PC-9 (cell line): ENCODE results near the gene FTSJ1. TPM values are rescaled to one million over a fixed set of nuclear protein-coding genes. Genes with fewer than 3 reads are reported as not detected.

Source experiments
- BruUV-seq: library from RNA; stranded (reverse); fragments of 400-500 nt; replicated peaks from 2 replicates; lab custom pipeline; 2021; lab: Mats Ljungman, UMichigan
- CTCF ChIA-PET: fragments of 300-600 bp; sonication (Branson Sonifier 250); formaldehyde crosslinking; loops from one replicate; lab custom pipeline; 2022; ENCODE audit warnings: antibody characterized with exemption; lab: Charles Lee
- POLR2A ChIA-PET: fragments of 300-600 bp; sonication (Branson Sonifier 250); formaldehyde crosslinking; loops from one replicate; lab custom pipeline; 2022; ENCODE audit warnings: antibody characterized with exemption; ENCODE audit not compliant: unreplicated experiment; lab: Charles Lee
- DNase-seq, 2 experiments: peaks; one replicate each; pipeline versions ENCODE4 v3.0.0 to v3.0.0-alpha.2; 2015 to 2022; ENCODE audit warnings: mixed read lengths in 1 of 2
- H2AFZ ChIP-seq: fragments of 200-600 bp; sonication (generic); 2 replicates; pipeline ENCODE4 v1.8.1; 2017; ENCODE audit warnings: antibody characterized with exemption
- H3F3A ChIP-seq: fragments of 200-600 bp; sonication (generic); 2 replicates; pipeline ENCODE4 v1.8.1; 2017; ENCODE audit warnings: antibody characterized with exemption, mild to moderate bottlenecking, low read depth; ENCODE audit not compliant: insufficient read depth
- H3K27ac ChIP-seq: fragments of 200-600 bp; sonication (generic); 2 replicates; pipeline ENCODE4 v1.6.1; 2016; ENCODE audit warnings: mixed run types
- H3K27me3 ChIP-seq: fragments of 200-600 bp; sonication (generic); 2 replicates; pipeline ENCODE4 v1.6.1; 2016; ENCODE audit warnings: low read depth, mixed run types; ENCODE audit not compliant: insufficient read depth
- H3K36me3 ChIP-seq: fragments of 200-600 bp; sonication (generic); 2 replicates; pipeline ENCODE4 v1.6.1; 2016; ENCODE audit warnings: low read depth, mixed run types
- H3K4me1 ChIP-seq: fragments of 200-600 bp; sonication (generic); replicated peaks from 2 replicates; pipeline ENCODE4 v1.6.1; 2016; ENCODE audit warnings: mixed run types; ENCODE audit not compliant: insufficient read depth
- H3K4me2 ChIP-seq: fragments of 200-600 bp; sonication (generic); 2 replicates; pipeline ENCODE4 v1.6.1; 2017; ENCODE audit warnings: mixed run types
- H3K4me3 ChIP-seq: fragments of 200-600 bp; sonication (generic); 2 replicates; pipeline ENCODE4 v1.6.1; 2016; ENCODE audit warnings: mixed run types
- H3K79me2 ChIP-seq: fragments of 200-600 bp; sonication (generic); 2 replicates; pipeline ENCODE4 v1.6.1; 2017; ENCODE audit warnings: low read depth, mixed run types
- H3K9me2 ChIP-seq: fragments of 200-600 bp; sonication (generic); 2 replicates; pipeline ENCODE4 v1.8.1; 2017; ENCODE audit warnings: mild to moderate bottlenecking; ENCODE audit not compliant: insufficient read depth
- H3K9me3 ChIP-seq: fragments of 200-600 bp; sonication (generic); 2 replicates; pipeline ENCODE4 v1.8.1; 2016; ENCODE audit warnings: low read depth; ENCODE audit not compliant: insufficient read depth
- H4K20me1 ChIP-seq: fragments of 200-600 bp; sonication (generic); 2 replicates; pipeline ENCODE4 v1.8.1; 2017; ENCODE audit not compliant: insufficient read depth
- CTCF ChIP-seq: fragments of 200-600 bp; sonication (generic); conservative IDR thresholded peaks from 2 replicates; pipeline ENCODE4 v1.6.1; 2017; ENCODE audit warnings: mixed run types, antibody characterized with exemption, mild to moderate bottlenecking, moderate library complexity
- EZH2 ChIP-seq: fragments of 200-600 bp; sonication (generic); IDR thresholded peaks from 2 replicates; pipeline ENCODE4 v1.8.0; 2017; ENCODE audit warnings: antibody characterized with exemption, low read depth
- intact Hi-C: fragments of 100-400 bp; cut with micrococcal nuclease; formaldehyde crosslinking; loops from one replicate; pipeline ENCODE4 v1.10.0; 2022; ENCODE audit not compliant: unreplicated experiment
- total RNA-seq: library from RNA; stranded (reverse); gene quantifications from 2 replicates; pipeline ENCODE4 v1.2.3, GENCODE V29; 2021

FTSJ1 gene
- total RNA-seq, 1 experiment from 2014 or later: 44.0 TPM

DNA sequence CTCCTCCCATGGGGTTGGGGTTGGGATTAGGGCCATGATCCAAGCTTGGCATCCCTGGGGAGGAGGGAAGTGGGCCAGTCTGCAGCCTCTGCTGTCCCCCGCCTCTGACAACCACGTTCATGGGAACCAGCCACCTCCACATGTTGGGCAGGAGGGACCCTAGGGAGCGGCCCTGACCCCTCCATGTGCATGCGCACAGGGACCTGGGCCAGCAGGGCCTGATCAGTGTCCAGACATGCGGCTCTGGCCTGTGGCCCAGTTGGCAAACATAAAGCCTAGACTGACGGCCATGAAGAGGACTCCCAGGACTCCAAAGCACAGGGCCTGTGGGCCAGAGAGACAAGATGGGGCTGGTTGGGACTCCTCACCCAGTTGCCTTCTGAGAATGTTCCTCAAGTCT, 17.3 kb upstream of the FTSJ1 start:
- Histone ChIP-seq H3K79me2 (no peaks in the 10 kb centered on the region), H3K4me1 (no peaks in the 10 kb centered on the region), H2AFZ (no peak overlapping the region), H3K4me3 (no peak overlapping the region), H3K4me2 (no peak overlapping the region), H4K20me1 (no peaks in the 10 kb centered on the region), H3K27me3 (no peaks in the 10 kb centered on the region), H3K27ac (no peak overlapping the region), H3K36me3 (no peaks in the 10 kb centered on the region), H3F3A (no peaks in the 10 kb centered on the region), H3K9me3 (no peaks in the 10 kb centered on the region), H3K9me2 (no peaks in the 10 kb centered on the region)
- ChIA-PET CTCF (no interaction called here), POLR2A (no interaction called here)
- TF ChIP-seq CTCF: no peak
- no peak for TF ChIP-seq EZH2
- BruUV-seq: no TSS peak
- DNase-seq: no peak
- intact Hi-C loops: no loop called here

GRCh38 chrX:48459483-48459882, 16.5 kb upstream of the FTSJ1 start:
- H4K20me1 ChIP-seq: no peaks in the 10 kb centered on the region
- no peaks in the 10 kb centered on the region for H3K9me2 ChIP-seq
- no peak overlapping the region for H3K4me2 ChIP-seq
- no peaks in the 10 kb centered on the region for H3K4me1 ChIP-seq
- no peaks in the 10 kb centered on the region for H3F3A ChIP-seq
- no peak overlapping the region for H3K27ac ChIP-seq
- no peaks in the 10 kb centered on the region for H3K27me3 ChIP-seq
- H3K9me3 ChIP-seq: no peaks in the 10 kb centered on the region
- BruUV-seq: no TSS peak
- H3K4me3 ChIP-seq: no peak overlapping the region
- ChIA-PET POLR2A (no interaction called here), CTCF (no interaction called here)
- H3K36me3 ChIP-seq: no peaks in the 10 kb centered on the region
- no peak overlapping the region for H2AFZ ChIP-seq
- TF ChIP-seq EZH2: no peak
- TF ChIP-seq CTCF: no peak
- no peak for DNase-seq
- no peaks in the 10 kb centered on the region for H3K79me2 ChIP-seq
- intact Hi-C loops: no loop called here

GRCh38 chrX:48460031-48460430, 16.0 kb upstream of the FTSJ1 start:
- no peak for DNase-seq
- H2AFZ ChIP-seq: no peak overlapping the region
- no peaks in the 10 kb centered on the region for H3K36me3 ChIP-seq
- no peaks in the 10 kb centered on the region for H4K20me1 ChIP-seq
- intact Hi-C loops: no loop called here
- H3K4me2 ChIP-seq: no peak overlapping the region
- no peaks in the 10 kb centered on the region for H3K9me2 ChIP-seq
- no peak for TF ChIP-seq EZH2
- no peak for TF ChIP-seq CTCF
- H3K4me3 ChIP-seq: no peak overlapping the region
- ChIA-PET POLR2A (no interaction called here), CTCF (no interaction called here)
- BruUV-seq: no TSS peak
- H3K79me2 ChIP-seq: no peaks in the 10 kb centered on the region
- H3K27me3 ChIP-seq: no peaks in the 10 kb centered on the region
- H3F3A ChIP-seq: no peaks in the 10 kb centered on the region
- no peaks in the 10 kb centered on the region for H3K4me1 ChIP-seq
- H3K27ac ChIP-seq: no peak overlapping the region
- no peaks in the 10 kb centered on the region for H3K9me3 ChIP-seq
